A673 (cell line): ENCODE results near the gene TMEM39A. TPM values are rescaled to one million over a fixed set of nuclear protein-coding genes. Genes with fewer than 3 reads are reported as not detected.
A peak's percentile ranks its signal among the peaks of the same experiment; 100 is the strongest.

ENCODE experiments used
- BruUV-seq: library from RNA; stranded (reverse); fragments of 400-500 nt; replicated peaks from 2 replicates; lab custom pipeline; 2021; lab: Mats Ljungman, UMichigan
- CTCF ChIA-PET: fragments of 300-600 bp; sonication (Branson Sonifier 250); formaldehyde crosslinking; loops from one replicate; lab custom pipeline; 2022; ENCODE audit warnings: antibody characterized with exemption; lab: Charles Lee
- POLR2A ChIA-PET: fragments of 300-600 bp; sonication (Branson Sonifier 250); formaldehyde crosslinking; loops from one replicate; lab custom pipeline; 2022; ENCODE audit warnings: antibody characterized with exemption; ENCODE audit not compliant: low non-redundant PET; lab: Charles Lee
- DNase-seq: peaks from one replicate; pipeline ENCODE4 v3.0.0-alpha.2; 2015; ENCODE audit warnings: low spot score
- H3K27ac ChIP-seq: fragments of 200-600 bp; sonication (generic); 2 replicates; pipeline ENCODE4 v1.5.1; 2016; ENCODE audit warnings: mixed run types, low read depth, mild to moderate bottlenecking, mixed read lengths, antibody characterized with exemption, low read length; ENCODE audit not compliant: poor library complexity, severe bottlenecking
- H3K27me3 ChIP-seq: fragments of 200-600 bp; sonication (generic); replicated peaks from 2 replicates; pipeline ENCODE4 v1.6.1; 2017; ENCODE audit warnings: mixed run types, low read depth, mild to moderate bottlenecking, mixed read lengths, antibody characterized with exemption, low read length; ENCODE audit not compliant: insufficient read depth, poor library complexity
- H3K36me3 ChIP-seq: fragments of 200-600 bp; sonication (generic); 2 replicates; pipeline ENCODE4 v1.6.1; 2016; ENCODE audit warnings: mixed run types, mild to moderate bottlenecking, mixed read lengths, antibody characterized with exemption, low read length; ENCODE audit not compliant: insufficient read depth, poor library complexity, severe bottlenecking
- H3K4me1 ChIP-seq: fragments of 200-600 bp; sonication (generic); 2 replicates; pipeline ENCODE4 v1.6.1; 2017; ENCODE audit warnings: mixed run types, mild to moderate bottlenecking, mixed read lengths, antibody characterized with exemption, low read length; ENCODE audit not compliant: insufficient read depth, poor library complexity, severe bottlenecking
- H3K4me3 ChIP-seq: fragments of 200-600 bp; sonication (generic); 2 replicates; pipeline ENCODE4 v1.5.1; 2016; ENCODE audit warnings: low read depth, mixed run types, mild to moderate bottlenecking, mixed read lengths, low read length; ENCODE audit not compliant: poor library complexity, severe bottlenecking
- H3K9me3 ChIP-seq: fragments of 200-600 bp; sonication (generic); 2 replicates; pipeline ENCODE4 v1.6.1; 2016; ENCODE audit warnings: mixed run types, low read depth, mild to moderate bottlenecking, mixed read lengths, antibody characterized with exemption, low read length; ENCODE audit not compliant: poor library complexity, severe bottlenecking
- EZH2 ChIP-seq: fragments of 200-600 bp; sonication (generic); IDR thresholded peaks from 2 replicates; pipeline ENCODE4 v1.6.1; 2017; ENCODE audit warnings: borderline replicate concordance, low read depth, mild to moderate bottlenecking, mixed read lengths, antibody characterized with exemption, low read length; ENCODE audit not compliant: poor library complexity, severe bottlenecking
- intact Hi-C: fragments of 100-400 bp; cut with micrococcal nuclease; formaldehyde crosslinking; loops from one replicate; pipeline ENCODE4 v1.10.0; 2022; ENCODE audit not compliant: unreplicated experiment
- total RNA-seq: library from RNA; stranded (reverse); gene quantifications from 2 replicates; pipeline ENCODE4 v1.2.3, GENCODE V29; 2021
- TF ChIP-seq, protein P1 (sequence below): fragments of 300-800, 200-600 bp; sonication (generic); conservative IDR thresholded peaks from 2 replicates; pipeline ENCODE4 v1.5.1; 2017; ENCODE audit warnings: low read depth, mild to moderate bottlenecking, antibody characterized with exemption, low read length, moderate library complexity, mixed read lengths

TMEM39A gene
- total RNA-seq, 1 experiment from 2014 or later = 37.0 TPM

GRCh38 chr3:119481079-119481478 lies 17.7 kb upstream of the TMEM39A start:
- CTCF ChIA-PET = no interaction called here

GRCh38 chr3:119470866-119471265 lies 7.5 kb upstream of the TMEM39A start:
- no peaks in the 10 kb centered on the region for H3K9me3 ChIP-seq
- peaks cover 12% of the 10 kb centered on the region for H3K36me3 ChIP-seq
- BruUV-seq = no TSS peak
- intact Hi-C loops = no loop called here
- ChIA-PET POLR2A (no interaction called here), CTCF (no interaction called here)
- no peak overlapping the region for H3K4me3 ChIP-seq
- no peaks in the 10 kb centered on the region for H3K27me3 ChIP-seq
- peaks cover 7% of the 10 kb centered on the region for H3K4me1 ChIP-seq
- TF ChIP-seq, protein P1, sequence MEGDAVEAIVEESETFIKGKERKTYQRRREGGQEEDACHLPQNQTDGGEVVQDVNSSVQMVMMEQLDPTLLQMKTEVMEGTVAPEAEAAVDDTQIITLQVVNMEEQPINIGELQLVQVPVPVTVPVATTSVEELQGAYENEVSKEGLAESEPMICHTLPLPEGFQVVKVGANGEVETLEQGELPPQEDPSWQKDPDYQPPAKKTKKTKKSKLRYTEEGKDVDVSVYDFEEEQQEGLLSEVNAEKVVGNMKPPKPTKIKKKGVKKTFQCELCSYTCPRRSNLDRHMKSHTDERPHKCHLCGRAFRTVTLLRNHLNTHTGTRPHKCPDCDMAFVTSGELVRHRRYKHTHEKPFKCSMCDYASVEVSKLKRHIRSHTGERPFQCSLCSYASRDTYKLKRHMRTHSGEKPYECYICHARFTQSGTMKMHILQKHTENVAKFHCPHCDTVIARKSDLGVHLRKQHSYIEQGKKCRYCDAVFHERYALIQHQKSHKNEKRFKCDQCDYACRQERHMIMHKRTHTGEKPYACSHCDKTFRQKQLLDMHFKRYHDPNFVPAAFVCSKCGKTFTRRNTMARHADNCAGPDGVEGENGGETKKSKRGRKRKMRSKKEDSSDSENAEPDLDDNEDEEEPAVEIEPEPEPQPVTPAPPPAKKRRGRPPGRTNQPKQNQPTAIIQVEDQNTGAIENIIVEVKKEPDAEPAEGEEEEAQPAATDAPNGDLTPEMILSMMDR = no peak
- TF ChIP-seq EZH2 = no peak
- no peak for DNase-seq
- H3K27ac ChIP-seq = no peak overlapping the region

More at GRCh38 chr3:119481079-119481478, 17.7 kb upstream of the TMEM39A start:
- POLR2A ChIA-PET = no interaction called here
- Histone ChIP-seq H3K4me1 (no peaks in the 10 kb centered on the region), H3K4me3 (no peak overlapping the region), H3K36me3 (peaks cover 2% of the 10 kb centered on the region), H3K27ac (no peak overlapping the region), H3K27me3 (no peaks in the 10 kb centered on the region), H3K9me3 (no peaks in the 10 kb centered on the region)
- BruUV-seq = no TSS peak
- DNase-seq = no peak
- TF ChIP-seq, protein P1 = no peak
- no peak for TF ChIP-seq EZH2
- intact Hi-C loops = no loop called here

- Histone ChIP-seq H3K27me3 (no peaks in the 10 kb centered on the region), H3K9me3 (no peaks in the 10 kb centered on the region), H3K4me1 (peaks cover 7% of the 10 kb centered on the region), H3K4me3 (peak overlapping the region; percentile 92), H3K27ac (peak overlapping the region; percentile 78), H3K36me3 (peaks cover 8% of the 10 kb centered on the region)
- intact Hi-C loops = no loop called here
- DNase-seq = no peak
- TF ChIP-seq, protein P1 = no peak
- no peak for TF ChIP-seq EZH2
- no TSS peak for BruUV-seq
- ChIA-PET POLR2A (interaction anchor here (0.6 kb wide), 1 partner anchor 9 kb away, joined by 6 read pairs; no protein-coding TSS in a partner anchor), CTCF (no interaction called here)
These were observed 6.2 kb upstream of the TMEM39A start for GRCh38 chr3:119469418-119470189.
